ENCODE data around the gene OVOL2. TPM values are rescaled to one million over a fixed set of nuclear protein-coding genes. Genes with fewer than 3 reads are reported as not detected.
"Not testable (repeated sequence)": the region's sequence is repeated elsewhere in the genome, so short reads cannot be mapped to it uniquely, and the experiment has no call there.

The OVOL2 gene
- total RNA-seq, 1 experiment from 2014 or later = 20.7 TPM

GRCh38 chr20:18031050-18031449, 26.7 kb downstream of the OVOL2 start:
- H2AFZ ChIP-seq = no peak overlapping the region
- no peak for DNase-seq
- H3K27me3 ChIP-seq (ENCODE audit: insufficient read depth, low read depth) = no peaks in the 10 kb centered on the region
- no peaks in the 10 kb centered on the region for H4K20me1 ChIP-seq (ENCODE audit: insufficient read depth)
- H3K4me2 ChIP-seq = no peak overlapping the region
- no peaks in the 10 kb centered on the region for H3K36me3 ChIP-seq (ENCODE audit: low read depth)
- TF ChIP-seq EZH2 (IDR thresholded peaks at IDR 0.05; ENCODE audit: low read depth) = no peak
- no peak for TF ChIP-seq CTCF (conservative IDR thresholded peaks at IDR 0.05)
- ChIA-PET CTCF (no interaction called here), POLR2A (ENCODE audit: unreplicated experiment) (no interaction called here)
- no peaks in the 10 kb centered on the region for H3F3A ChIP-seq (ENCODE audit: insufficient read depth, low read depth)
- BruUV-seq (replicated peaks) = no TSS peak
- H3K4me1 ChIP-seq (replicated peaks; ENCODE audit: insufficient read depth) = no peaks in the 10 kb centered on the region
- intact Hi-C loops (cut with micrococcal nuclease; ENCODE audit: unreplicated experiment) = no loop called here
- H3K27ac ChIP-seq = no peak overlapping the region
- no peak overlapping the region for H3K4me3 ChIP-seq
- no peaks in the 10 kb centered on the region for H3K79me2 ChIP-seq (ENCODE audit: low read depth)
- H3K9me2 ChIP-seq (ENCODE audit: insufficient read depth) = no peaks in the 10 kb centered on the region
- no peaks in the 10 kb centered on the region for H3K9me3 ChIP-seq (ENCODE audit: insufficient read depth, low read depth)

- no TSS peak for BruUV-seq (replicated peaks)
- no peak for DNase-seq
- Histone ChIP-seq H3K4me2 (no peak overlapping the region), H3K4me3 (no peak overlapping the region), H3K36me3 (ENCODE audit: low read depth) (no peaks in the 10 kb centered on the region), H3K9me3 (ENCODE audit: insufficient read depth, low read depth) (no peaks in the 10 kb centered on the region), H3K9me2 (ENCODE audit: insufficient read depth) (no peaks in the 10 kb centered on the region), H3K4me1 (replicated peaks; ENCODE audit: insufficient read depth) (no peaks in the 10 kb centered on the region), H4K20me1 (ENCODE audit: insufficient read depth) (no peaks in the 10 kb centered on the region), H3K79me2 (ENCODE audit: low read depth) (no peaks in the 10 kb centered on the region), H3K27me3 (ENCODE audit: insufficient read depth, low read depth) (no peaks in the 10 kb centered on the region), H3F3A (ENCODE audit: insufficient read depth, low read depth) (no peaks in the 10 kb centered on the region), H2AFZ (no peak overlapping the region), H3K27ac (no peak overlapping the region)
- intact Hi-C loops (cut with micrococcal nuclease; ENCODE audit: unreplicated experiment) = no loop called here
- POLR2A ChIA-PET (ENCODE audit: unreplicated experiment) = no interaction called here
- no peak for TF ChIP-seq CTCF (conservative IDR thresholded peaks at IDR 0.05)
- no peak for TF ChIP-seq EZH2 (IDR thresholded peaks at IDR 0.05; ENCODE audit: low read depth)
- CTCF ChIA-PET = no interaction called here
These were observed 27.7 kb downstream of the OVOL2 start for GRCh38 chr20:18030020-18030419.

GRCh38 chr20:18027011-18027410, 30.7 kb downstream of the OVOL2 start:
- H3K4me3 ChIP-seq; H2AFZ ChIP-seq; H4K20me1 ChIP-seq (ENCODE audit: insufficient read depth); H3K9me2 ChIP-seq (ENCODE audit: insufficient read depth); H3F3A ChIP-seq (ENCODE audit: insufficient read depth, low read depth); H3K27me3 ChIP-seq (ENCODE audit: insufficient read depth, low read depth); BruUV-seq (replicated peaks); POLR2A ChIA-PET (ENCODE audit: unreplicated experiment); intact Hi-C loops (cut with micrococcal nuclease; ENCODE audit: unreplicated experiment); H3K9me3 ChIP-seq (ENCODE audit: insufficient read depth, low read depth); H3K27ac ChIP-seq; H3K79me2 ChIP-seq (ENCODE audit: low read depth); DNase-seq; H3K36me3 ChIP-seq (ENCODE audit: low read depth); H3K4me1 ChIP-seq (replicated peaks; ENCODE audit: insufficient read depth); CTCF ChIA-PET; H3K4me2 ChIP-seq: not testable (repeated sequence)

GRCh38 chr20:18024606-18025127, 33.0 kb downstream of the OVOL2 start:
- no peak for DNase-seq
- Histone ChIP-seq H2AFZ (no peak overlapping the region), H3K9me2 (ENCODE audit: insufficient read depth) (no peaks in the 10 kb centered on the region), H3K36me3 (ENCODE audit: low read depth) (no peaks in the 10 kb centered on the region; the same call in 1 of the 2 replicates), H3K27ac (no peak overlapping the region), H3K27me3 (ENCODE audit: insufficient read depth, low read depth) (no peaks in the 10 kb centered on the region), H3F3A (ENCODE audit: insufficient read depth, low read depth) (0 out of 2 replicates have a peak, but pooled peaks cover 4% of the 10 kb centered on the region), H3K4me3 (no peak overlapping the region), H4K20me1 (ENCODE audit: insufficient read depth) (no peaks in the 10 kb centered on the region), H3K4me2 (no peak overlapping the region), H3K4me1 (replicated peaks; ENCODE audit: insufficient read depth) (no peaks in the 10 kb centered on the region), H3K79me2 (ENCODE audit: low read depth) (no peaks in the 10 kb centered on the region), H3K9me3 (ENCODE audit: insufficient read depth, low read depth) (no peaks in the 10 kb centered on the region)
- BruUV-seq (replicated peaks) = no TSS peak
- CTCF ChIA-PET = no interaction called here
- intact Hi-C loops (cut with micrococcal nuclease; ENCODE audit: unreplicated experiment) = no loop called here
- TF ChIP-seq CTCF (conservative IDR thresholded peaks at IDR 0.05) (no peak), EZH2 (IDR thresholded peaks at IDR 0.05; ENCODE audit: low read depth) (no peak)
- POLR2A ChIA-PET (ENCODE audit: unreplicated experiment) = no interaction called here
